ENCODE results near the gene BDH2.

BDH2 gene

GRCh38 chr4:103099691-103100392, at the start of gene BDH2:
BDH2 (minus strand) TSS chr4:103099834; CDS start chr4:103096254, 3,580 bp downstream.
- peak; percentile 41 for DNase-seq

- DNase-seq: no peak
Observed at GRCh38 chr4:103144926-103145325, 45.3 kb upstream of the BDH2 start.

GRCh38 chr4:103137446-103137827, 37.8 kb upstream of the BDH2 start:
- DNase-seq: no peak

GRCh38 chr4:103136671-103137445, 37.2 kb upstream of the BDH2 start:
- DNase-seq: no peak

- DNase-seq: no peak
Observed at GRCh38 chr4:103129174-103129573, 29.5 kb upstream of the BDH2 start.

- no peak for DNase-seq
Observed at GRCh38 chr4:103126126-103126525, 26.5 kb upstream of the BDH2 start.

GRCh38 chr4:103123114-103123513, 23.5 kb upstream of the BDH2 start:
- no peak for DNase-seq

- no peak for DNase-seq
Observed at GRCh38 chr4:103118166-103118565, 18.5 kb upstream of the BDH2 start.

- DNase-seq: no peak
Observed at GRCh38 chr4:103111598-103111997, 12.0 kb upstream of the BDH2 start.

- no peak for DNase-seq
Observed at GRCh38 chr4:103108542-103108941, 8.9 kb upstream of the BDH2 start.

- no peak for DNase-seq
Observed at GRCh38 chr4:103105558-103106356, 6.1 kb upstream of the BDH2 start.

- DNase-seq: no peak
Observed at GRCh38 chr4:103104886-103105285, 5.3 kb upstream of the BDH2 start.

GRCh38 chr4:103100691-103101090, 1.1 kb upstream of the BDH2 start:
- DNase-seq: no peak

- no peak for DNase-seq
Observed at GRCh38 chr4:103098756-103099440, 736 bp downstream of the BDH2 start.

- DNase-seq: no peak
Observed at GRCh38 chr4:103098341-103098740, 1.3 kb downstream of the BDH2 start.

GRCh38 chr4:103097112-103097511, 2.5 kb downstream of the BDH2 start:
- DNase-seq: no peak

- DNase-seq: no peak
Observed at GRCh38 chr4:103095080-103095479, 4.6 kb downstream of the BDH2 start.

- no peak for DNase-seq
Observed at GRCh38 chr4:103092245-103092644, 7.4 kb downstream of the BDH2 start.

GRCh38 chr4:103091601-103092223, 7.9 kb downstream of the BDH2 start:
- DNase-seq: no peak

- DNase-seq: no peak
Observed at GRCh38 chr4:103089481-103089880, 10.2 kb downstream of the BDH2 start.

GRCh38 chr4:103086551-103086950, 13.1 kb downstream of the BDH2 start:
- no peak for DNase-seq

- DNase-seq: no peak
Observed at GRCh38 chr4:103085555-103086196, 14.0 kb downstream of the BDH2 start.
